Body of pancreas (tissue), 4 donors: ENCODE results near the gene DMRT3.

Experiments
- CTCF ChIP-seq, 7 experiments: fragments of 450-650 bp in 4 of 7; fragments of 200-600 bp in 3 of 7; sonication (generic) in 3 of 7; IDR thresholded peaks; one replicate each; pipeline ENCODE4 v1.5.1; 2016 to 2019; ENCODE audit warnings: antibody characterized with exemption in 7 of 7
- POLR2A ChIP-seq, 3 donors: fragments of 450-650 bp; IDR thresholded peaks; one replicate each; pipeline ENCODE4 v1.6.1; 2016; ENCODE audit warnings: antibody characterized with exemption in 3 of 3, mild to moderate bottlenecking in 2 of 3

DNA sequence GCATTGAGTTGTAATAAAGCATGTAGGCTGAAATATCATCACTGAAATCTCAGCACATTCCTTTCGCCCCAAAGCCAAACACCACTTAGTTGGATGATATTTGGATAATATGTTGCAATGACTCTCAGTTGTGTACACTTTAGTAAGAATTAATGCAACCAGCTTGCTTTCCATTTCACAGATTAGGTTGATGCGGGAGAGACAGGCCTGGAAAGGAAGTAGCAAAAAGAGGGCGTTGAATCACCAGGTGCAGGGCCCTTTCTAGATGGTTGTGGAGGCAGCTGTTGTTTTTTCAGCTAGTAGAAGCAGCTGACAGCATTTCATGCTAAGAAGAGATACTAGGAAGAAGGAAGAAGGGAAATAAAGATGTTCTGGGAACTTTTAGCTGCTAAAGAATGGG is 30.9 kb downstream of the DMRT3 start:
- TF ChIP-seq CTCF (IDR thresholded peaks at IDR 0.05) (no peak), POLR2A (IDR thresholded peaks at IDR 0.05) (no peak)
